GM18511 (cell line): Measurements from ENCODE around the gene ARHGAP10.

Experiments used
- ATAC-seq: cut with Tn5 transposase; IDR thresholded peaks from one replicate; pipeline ENCODE4 v1.9.1; 2021; ENCODE audit warnings: mild to moderate bottlenecking, moderate library complexity; ENCODE audit not compliant: unreplicated experiment

ARHGAP10 gene

GRCh38 chr4:148017801-148018200, 285.9 kb downstream of the ARHGAP10 start:
- ATAC-seq, result no peak

DNA sequence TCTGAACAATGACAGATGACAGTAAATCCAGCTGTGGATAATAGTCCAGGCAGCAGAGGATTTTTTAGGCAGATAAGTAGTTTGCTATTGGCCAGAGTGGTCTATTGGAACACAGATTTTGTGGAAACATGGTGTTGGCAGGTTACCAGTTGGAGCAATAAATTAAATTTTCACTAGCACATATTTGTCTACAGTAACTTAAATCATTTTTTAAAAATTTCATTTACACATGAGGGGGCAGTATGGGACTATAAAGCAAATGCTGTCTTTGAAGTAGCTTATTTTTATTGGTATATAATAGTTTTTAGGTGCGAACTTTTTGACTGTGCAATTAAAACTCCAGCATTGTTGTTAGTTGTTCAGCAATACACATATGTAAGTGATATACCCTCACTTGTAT, 289.8 kb downstream of the ARHGAP10 start:
- ATAC-seq, result no peak

GRCh38 chr4:148022975-148023374, 291.1 kb downstream of the ARHGAP10 start:
- ATAC-seq, result no peak

DNA sequence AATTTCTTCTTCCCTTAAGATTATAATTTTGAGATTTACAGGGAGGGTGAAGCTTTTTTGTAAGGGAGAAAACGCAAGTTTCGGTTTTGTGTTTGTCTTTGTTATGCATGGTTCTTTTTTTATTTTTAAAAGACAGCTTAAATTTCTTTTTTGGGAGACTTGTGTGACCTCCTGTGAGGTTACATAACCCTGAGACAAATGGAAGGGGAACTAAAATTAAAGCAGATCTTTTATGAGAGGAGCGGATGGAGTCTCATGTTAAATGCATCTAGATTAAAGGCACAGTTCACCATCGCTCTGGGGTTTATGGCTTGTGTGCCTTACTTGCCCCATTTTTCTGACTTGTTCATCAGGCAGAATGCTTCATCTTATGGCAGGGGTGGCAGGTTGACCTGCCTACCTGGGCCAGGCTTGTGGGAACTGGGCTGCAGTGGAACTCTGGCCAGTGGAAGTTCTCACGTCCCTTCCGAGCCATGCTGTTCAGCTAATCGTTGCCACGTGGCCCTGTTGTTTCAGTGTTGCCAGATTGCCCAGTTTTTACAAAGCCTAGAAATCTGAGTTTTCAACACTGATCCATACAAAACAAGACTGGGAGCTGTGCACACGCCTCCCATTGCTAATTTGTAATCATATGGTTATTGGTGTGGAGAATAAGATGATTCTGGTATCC, 291.8 kb downstream of the ARHGAP10 start:
- no peak for ATAC-seq

DNA sequence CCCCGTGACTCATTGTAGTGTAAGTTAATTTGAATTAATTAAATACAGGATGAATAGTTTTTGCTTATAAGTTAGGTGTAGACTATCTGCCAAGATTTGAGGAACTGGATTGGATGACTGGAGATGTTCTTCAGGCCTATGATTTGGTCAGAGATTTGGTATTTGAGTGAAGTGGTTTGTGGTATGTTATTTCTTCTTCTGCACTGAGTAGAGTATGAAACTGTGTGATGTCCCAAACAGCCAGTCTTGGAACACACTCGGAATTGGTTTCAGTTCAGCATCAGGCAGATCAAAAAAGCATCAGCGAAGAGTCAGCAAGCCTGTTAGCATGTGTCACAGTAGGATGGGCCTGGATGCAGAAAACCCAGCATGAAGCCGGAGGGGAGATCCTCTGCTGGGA, 294.1 kb downstream of the ARHGAP10 start:
- ATAC-seq, result no peak

GRCh38 chr4:148027201-148027600, 295.3 kb downstream of the ARHGAP10 start:
- no peak for ATAC-seq

DNA sequence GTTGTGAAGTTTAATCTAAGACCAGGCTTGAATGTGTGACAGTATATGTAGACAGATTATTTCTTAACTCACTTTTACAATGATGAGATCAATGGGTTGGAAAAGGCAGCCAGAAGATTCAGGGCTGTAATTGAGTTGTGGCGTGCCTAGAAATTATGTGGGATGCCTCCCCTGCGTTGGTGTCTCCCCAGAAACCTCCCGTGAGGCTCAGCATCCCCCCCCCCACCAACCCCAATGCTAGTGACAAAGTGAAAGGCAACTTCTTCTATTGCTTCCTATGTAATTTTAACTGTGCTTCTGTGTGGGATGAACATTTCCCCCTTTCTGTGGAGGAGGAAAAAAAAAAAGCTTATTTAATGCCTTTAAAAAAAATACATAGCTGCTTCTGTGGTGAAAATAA, 297.9 kb downstream of the ARHGAP10 start:
- no peak for ATAC-seq

DNA sequence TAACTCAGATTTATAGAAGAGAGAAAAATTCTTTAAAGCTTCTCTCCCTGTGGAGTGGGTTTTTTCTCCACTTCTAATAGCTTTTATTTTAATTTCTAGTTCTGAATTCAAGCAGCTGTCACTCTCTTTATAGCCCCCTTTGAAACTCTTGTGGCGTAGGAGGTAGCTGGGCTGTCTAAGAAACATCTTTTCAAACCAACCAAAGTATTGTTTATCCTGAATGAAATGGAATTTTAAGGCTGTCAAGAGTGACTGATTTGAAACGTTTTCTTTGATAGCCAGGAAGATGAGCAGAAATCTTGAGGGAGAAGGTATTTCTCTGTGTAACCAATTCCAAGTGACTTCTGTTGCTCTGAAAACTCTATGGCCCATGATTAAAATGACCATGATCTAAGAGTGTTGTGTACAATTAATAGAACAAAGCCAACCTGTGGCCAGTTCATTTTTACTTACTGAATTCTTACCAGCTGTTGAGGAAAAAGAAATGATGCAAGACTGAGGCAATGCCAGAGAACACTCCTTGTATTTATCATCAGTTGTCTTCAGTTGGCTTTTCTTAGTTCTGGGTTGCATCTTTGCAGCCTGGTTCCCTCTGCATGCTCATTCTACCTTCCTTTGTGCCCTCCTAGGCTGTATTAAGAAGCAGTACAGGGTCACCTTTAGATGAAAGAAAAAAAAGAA, 298.4 kb downstream of the ARHGAP10 start:
- ATAC-seq, result no peak

DNA sequence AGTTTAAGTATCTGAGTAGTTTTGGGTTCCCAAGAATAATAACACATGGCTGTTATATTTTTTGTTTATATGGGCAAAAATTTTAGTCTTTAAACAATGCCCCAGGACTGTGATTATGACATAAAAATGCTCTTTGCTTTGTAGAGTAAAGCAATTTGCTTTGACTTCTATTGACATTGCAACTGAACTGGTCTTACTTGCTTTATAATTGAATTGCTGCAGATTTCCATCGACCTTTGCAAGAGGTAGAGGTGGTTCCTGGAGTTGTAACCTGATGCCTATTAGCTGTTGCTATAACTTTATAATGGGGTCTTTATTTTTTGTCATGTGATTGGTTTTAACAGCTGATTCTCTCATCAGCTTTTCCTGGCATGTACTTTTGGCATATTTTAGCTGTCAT, 302.9 kb downstream of the ARHGAP10 start:
- no peak for ATAC-seq

- ATAC-seq, result no peak
Observed at GRCh38 chr4:148041606-148042329, 309.9 kb downstream of the ARHGAP10 start.

DNA sequence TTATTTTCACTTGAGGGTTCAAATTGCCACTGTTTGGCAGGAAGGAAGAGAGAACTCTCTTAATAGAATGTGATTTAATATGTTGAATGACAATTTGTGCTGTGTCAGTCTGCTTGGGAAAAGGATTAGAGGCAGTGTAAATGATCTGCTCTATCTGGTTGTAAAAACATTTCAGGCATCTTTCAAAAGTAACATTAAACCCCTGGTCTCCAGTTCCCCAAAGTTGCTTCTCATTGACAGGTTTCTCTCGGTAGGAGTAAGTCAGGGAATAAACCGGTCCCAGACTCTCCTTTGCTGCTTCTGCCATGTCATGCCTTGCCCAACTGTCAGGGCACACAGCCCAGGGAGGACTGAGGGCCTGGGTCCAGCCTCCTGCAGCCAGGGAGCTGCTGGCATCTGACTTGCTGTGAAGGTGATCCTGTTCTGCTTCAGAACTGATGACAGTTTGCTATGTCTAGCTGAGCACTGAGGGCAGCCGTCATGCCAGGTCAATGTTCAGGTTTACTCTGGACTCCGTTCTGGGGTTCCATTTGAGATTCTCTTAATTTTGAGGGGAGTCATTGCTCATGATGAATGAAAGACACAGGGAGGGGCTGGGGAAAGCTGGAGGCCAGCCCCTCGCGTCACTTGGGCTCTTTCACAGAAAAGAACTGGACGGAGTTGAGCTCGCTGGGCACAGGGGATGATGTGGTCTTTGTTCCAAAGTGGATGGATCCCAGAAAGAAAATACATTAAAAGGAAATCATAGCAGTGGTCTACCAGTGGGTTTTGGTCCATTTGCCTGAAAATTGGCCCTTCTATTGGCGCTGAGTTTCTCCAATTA, 312.4 kb downstream of the ARHGAP10 start:
- peak; percentile 14 for ATAC-seq

GRCh38 chr4:148044912-148045352, 313.0 kb downstream of the ARHGAP10 start:
- ATAC-seq, result peak; percentile 99

DNA sequence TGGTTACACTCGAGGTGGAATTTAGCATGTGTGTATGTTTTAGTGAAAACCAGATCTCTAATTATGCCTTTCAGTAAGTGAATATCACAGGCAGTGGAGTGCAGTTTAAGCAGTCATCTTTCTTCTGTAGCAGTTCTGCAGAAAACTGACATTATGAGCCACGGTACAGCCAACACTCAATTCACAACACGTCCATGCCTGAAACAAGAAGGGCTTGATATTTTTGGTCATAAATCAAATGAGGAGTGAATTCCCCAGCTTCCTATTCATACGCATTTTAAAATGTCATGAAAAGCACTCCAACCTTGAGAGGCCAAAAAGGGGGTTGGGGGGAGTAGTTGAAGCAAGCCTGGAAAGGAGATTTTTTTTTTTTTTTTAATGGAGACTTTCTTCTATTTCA, 316.7 kb downstream of the ARHGAP10 start:
- ATAC-seq, result no peak

GRCh38 chr4:148051403-148051802, 319.5 kb downstream of the ARHGAP10 start:
- ATAC-seq, result no peak

DNA sequence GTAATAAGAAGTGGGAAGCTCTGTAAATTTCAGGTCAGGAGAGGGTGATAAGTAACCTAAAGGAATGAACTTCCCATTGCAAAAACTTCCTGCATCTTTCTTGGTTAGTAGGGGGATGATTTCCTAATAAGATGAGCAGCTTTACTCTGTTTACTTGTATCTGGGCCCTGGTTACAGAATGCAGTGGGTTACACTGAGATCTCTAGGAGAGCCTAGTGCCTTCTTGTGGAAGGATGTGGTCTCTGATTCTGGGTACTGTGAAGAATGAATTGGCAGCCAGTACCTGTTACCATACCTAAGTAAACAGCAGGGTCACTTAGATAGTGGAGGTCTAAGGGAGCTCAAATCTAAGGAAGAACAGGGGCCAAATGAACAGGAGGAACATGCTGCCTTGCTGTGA, 320.6 kb downstream of the ARHGAP10 start:
- ATAC-seq, result no peak

DNA sequence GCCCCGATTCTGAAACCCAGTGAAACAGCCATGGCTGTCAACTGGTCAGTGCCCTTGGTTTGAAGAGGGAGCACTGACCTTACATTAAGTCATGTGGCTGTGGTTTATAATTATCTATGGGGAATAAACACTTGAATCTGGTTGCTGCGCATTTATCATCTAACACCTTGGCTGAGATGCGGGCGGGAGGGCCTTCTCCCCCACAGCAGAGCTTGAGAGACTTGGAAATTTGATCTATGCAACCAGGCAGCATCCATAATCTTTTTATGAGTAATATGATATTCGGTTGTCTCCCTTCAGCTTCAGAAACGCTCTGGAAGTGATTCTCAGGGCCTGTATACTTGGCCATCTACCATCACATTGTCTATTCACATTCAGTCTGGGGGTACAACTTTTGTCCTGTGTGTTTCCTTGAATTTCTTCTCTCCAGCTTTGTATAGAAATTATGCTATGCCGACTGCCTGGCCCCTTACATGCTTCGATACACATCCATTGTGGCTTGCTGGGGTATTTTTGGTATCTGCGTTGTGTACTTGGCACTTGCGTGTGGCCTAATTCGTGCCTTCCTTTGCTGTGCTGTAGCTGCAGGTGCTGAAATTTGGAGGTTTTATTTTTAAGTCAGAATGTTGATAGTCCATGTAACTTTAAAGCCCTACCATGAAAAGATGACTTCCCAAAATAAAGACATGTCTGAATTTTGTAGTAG, 321.6 kb downstream of the ARHGAP10 start:
- no peak for ATAC-seq

- ATAC-seq, result peak; percentile 9
Observed at GRCh38 chr4:148054275-148054674, 322.4 kb downstream of the ARHGAP10 start.

- peak; percentile 13 for ATAC-seq
Observed at GRCh38 chr4:148055844-148056243, 324.0 kb downstream of the ARHGAP10 start.

DNA sequence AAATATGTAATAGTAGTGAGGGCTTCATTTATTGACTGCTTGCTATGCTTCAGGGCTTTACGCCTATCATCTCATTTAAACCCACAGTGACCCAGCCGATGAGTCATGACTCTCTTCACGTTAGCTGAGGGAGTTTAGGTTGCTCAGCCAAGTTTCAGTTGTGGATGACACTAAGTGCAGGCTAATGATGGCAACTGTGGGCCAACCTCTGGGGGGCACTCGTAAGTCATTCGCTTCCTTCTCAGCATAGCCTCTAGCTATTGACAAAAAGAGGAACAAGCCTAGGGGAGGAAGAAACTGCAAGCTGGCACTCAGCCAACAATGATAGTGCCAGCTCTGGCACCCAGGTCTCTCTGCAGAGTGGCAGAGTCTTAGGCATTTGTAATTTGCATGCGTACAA, 325.0 kb downstream of the ARHGAP10 start:
- ATAC-seq, result peak; percentile 86

DNA sequence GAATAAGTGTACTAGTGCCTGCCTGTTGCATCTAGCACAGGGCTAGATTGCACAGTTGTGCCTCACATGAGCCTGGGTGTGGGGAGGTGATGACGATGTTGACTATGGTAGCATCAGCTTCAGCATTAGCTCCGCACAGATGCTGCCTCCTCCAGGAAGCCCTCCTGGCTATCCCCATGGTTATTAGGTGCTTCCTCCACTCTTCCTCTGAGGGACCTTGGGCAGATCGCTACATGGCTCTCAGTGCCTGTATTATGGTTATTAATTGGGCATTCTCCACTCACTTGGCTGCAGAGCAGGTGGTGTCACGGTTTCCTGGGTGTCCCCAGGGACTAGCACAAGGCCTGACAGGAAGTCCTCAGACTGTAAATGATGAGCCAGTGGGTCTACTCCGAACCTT, 325.6 kb downstream of the ARHGAP10 start:
- peak; percentile 48 for ATAC-seq
